SK-N-SH (cell line): Measurements from ENCODE around the gene STIM1.

Experiments used
- CTCF ChIP-seq: fragments of 200-600 bp; sonication (generic); IDR thresholded peaks from 2 replicates; pipeline ENCODE4 v1.6.1; 2017; ENCODE audit warnings: antibody characterized with exemption, mild to moderate bottlenecking, moderate library complexity
- EZH2phosphoT487 ChIP-seq: fragments of 200-600 bp; sonication (generic); IDR thresholded peaks from 2 replicates; pipeline ENCODE4 v1.6.1; 2017; ENCODE audit warnings: low read depth, mixed run types, mild to moderate bottlenecking, antibody characterized with exemption, moderate library complexity, borderline replicate concordance
- MAX ChIP-seq: IDR thresholded peaks from 2 replicates; pipeline ENCODE4 v1.4.0; 2012; ENCODE audit warnings: low read depth
- MEF2A ChIP-seq: IDR thresholded peaks from 2 replicates; pipeline ENCODE4 v1.4.0; 2012; ENCODE audit warnings: low read depth, borderline replicate concordance
- SIN3A ChIP-seq: IDR thresholded peaks from 2 replicates; pipeline ENCODE4 v1.6.1; 2012; ENCODE audit warnings: low read depth, mild to moderate bottlenecking, low read length, moderate library complexity, borderline replicate concordance
- TAF1 ChIP-seq: IDR thresholded peaks from 2 replicates; pipeline ENCODE4 v1.6.1; 2012; ENCODE audit warnings: low read depth, mild to moderate bottlenecking, low read length, moderate library complexity, borderline replicate concordance

GRCh38 chr11:3808861-3809623, 46.4 kb upstream of the STIM1 start:
- TF ChIP-seq MAX = peak; percentile 30; the same call in 1 of the 2 replicates
- TF ChIP-seq CTCF = peak; percentile 53
- TF ChIP-seq MEF2A = no peak
- TF ChIP-seq SIN3A = no peak
- no peak for TF ChIP-seq EZH2phosphoT487
- TF ChIP-seq TAF1 = no peak
